ENCODE data around the gene KIT.

The KIT gene

DNA sequence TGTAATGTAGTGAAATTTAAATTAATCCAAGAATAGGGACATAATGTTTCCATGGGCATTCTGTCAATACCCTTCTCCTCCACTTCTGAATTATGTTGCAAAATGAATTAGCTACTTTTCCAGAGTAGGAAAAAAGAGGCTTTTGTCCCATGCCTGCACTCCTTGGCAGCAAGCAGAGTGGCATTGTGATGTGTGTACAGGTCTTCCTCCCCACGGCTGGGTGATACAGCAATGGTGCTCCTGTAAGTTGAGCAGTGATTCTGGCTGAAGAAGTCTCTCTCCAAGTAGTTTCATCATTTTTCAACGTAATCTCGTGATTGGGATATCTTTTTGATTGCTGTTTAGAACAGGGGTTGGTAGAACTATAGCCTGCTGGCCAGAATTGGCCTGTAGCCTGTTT lies 59.9 kb downstream of the KIT start:
- DNase-seq (ENCODE audit: low read depth in 1 of 2, low spot score in 1 of 2) = no peak
- in situ Hi-C loops (cut with HindIII; ENCODE audit: low pct_unique_long_range_greater_than_20kb, low sequenced_read_pairs) = no loop called here
- no peak for TF ChIP-seq JUND (IDR thresholded peaks at IDR 0.05; ENCODE audit: low read depth)

DNA sequence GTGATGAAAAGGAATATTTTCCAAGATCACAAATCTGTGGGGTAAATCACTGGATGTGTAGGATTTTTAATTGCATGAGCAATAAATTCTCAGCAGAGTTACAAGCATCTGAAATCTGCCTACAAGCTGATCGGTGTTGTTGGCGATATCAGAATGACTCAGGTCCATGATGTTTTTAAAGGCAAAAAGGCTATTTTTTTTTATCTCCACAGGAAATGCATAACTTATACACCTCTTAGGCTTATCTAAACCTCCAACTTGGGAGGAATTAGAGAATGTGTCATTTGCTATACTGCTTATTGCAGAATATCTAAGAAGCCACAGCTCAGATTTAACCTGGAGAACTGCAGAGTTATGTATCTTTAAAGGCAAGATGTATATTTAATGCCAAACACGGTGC lies 61.6 kb downstream of the KIT start:
- in situ Hi-C loops (cut with HindIII; ENCODE audit: low pct_unique_long_range_greater_than_20kb, low sequenced_read_pairs) = no loop called here
- TF ChIP-seq JUND (IDR thresholded peaks at IDR 0.05; ENCODE audit: low read depth) = no peak
- DNase-seq (ENCODE audit: low read depth in 1 of 2, low spot score in 1 of 2) = no peak

DNA sequence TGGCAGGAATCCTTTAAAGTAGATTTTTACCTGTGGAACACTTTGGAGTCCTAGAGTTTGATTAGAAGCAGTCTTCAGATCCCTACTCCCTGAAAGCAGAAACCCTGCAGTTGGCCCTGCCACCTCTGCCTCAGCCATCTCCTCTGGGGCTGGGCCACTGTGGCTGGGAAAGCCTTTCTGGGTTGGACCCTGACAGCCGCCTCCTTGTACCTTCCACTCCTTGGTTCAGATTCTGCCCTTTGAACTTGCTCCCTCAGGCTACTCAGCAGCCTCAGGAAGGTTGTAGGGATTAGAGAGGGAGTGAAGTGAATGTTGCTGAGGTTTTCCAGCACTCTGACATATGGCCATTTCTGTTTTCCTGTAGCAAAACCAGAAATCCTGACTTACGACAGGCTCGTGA lies 65.5 kb downstream of the KIT start:
- DNase-seq (ENCODE audit: low read depth in 1 of 2, low spot score in 1 of 2) = no peak
- in situ Hi-C loops (cut with HindIII; ENCODE audit: low pct_unique_long_range_greater_than_20kb, low sequenced_read_pairs) = no loop called here
- no peak for TF ChIP-seq JUND (IDR thresholded peaks at IDR 0.05; ENCODE audit: low read depth)

DNA sequence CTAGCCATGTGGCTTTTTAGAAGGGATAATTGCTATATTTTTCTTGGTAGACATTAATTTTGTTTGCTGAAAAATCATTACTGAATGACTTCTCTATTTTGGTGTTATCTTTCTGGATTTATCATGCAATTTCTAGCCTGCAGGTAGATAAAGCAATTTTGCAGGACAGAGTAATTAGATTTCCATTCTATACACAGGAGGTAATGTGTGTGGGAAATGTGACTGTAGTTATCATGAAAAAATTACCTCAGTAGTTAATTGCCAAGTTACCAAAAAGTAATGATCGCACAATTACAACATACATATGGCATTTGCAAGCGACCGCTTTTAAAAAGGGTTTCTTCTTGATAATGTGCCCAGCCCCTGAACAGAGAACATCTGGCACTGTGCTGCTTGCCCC lies 66.1 kb downstream of the KIT start:
- no peak for DNase-seq (ENCODE audit: low read depth in 1 of 2, low spot score in 1 of 2)
- no peak for TF ChIP-seq JUND (IDR thresholded peaks at IDR 0.05; ENCODE audit: low read depth)
- in situ Hi-C loops (cut with HindIII; ENCODE audit: low pct_unique_long_range_greater_than_20kb, low sequenced_read_pairs) = no loop called here

DNA sequence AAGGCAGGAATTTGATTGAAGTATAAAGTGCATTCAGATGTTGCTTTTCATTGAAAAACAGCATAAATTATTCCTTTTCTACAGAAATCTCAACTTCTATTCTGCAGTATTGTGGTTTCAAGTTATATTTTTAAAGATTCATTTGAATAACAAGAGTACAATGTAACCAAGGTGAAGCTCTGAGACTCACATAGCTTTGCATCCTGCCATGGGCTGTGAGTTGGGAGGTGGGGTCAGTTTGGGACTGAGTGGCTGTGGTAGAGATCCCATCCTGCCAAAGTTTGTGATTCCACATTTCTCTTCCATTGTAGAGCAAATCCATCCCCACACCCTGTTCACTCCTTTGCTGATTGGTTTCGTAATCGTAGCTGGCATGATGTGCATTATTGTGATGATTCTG lies 69.2 kb downstream of the KIT start:
- no peak for TF ChIP-seq JUND (IDR thresholded peaks at IDR 0.05; ENCODE audit: low read depth)
- no peak for DNase-seq (ENCODE audit: low read depth in 1 of 2, low spot score in 1 of 2)
- in situ Hi-C loops (cut with HindIII; ENCODE audit: low pct_unique_long_range_greater_than_20kb, low sequenced_read_pairs) = no loop called here

DNA sequence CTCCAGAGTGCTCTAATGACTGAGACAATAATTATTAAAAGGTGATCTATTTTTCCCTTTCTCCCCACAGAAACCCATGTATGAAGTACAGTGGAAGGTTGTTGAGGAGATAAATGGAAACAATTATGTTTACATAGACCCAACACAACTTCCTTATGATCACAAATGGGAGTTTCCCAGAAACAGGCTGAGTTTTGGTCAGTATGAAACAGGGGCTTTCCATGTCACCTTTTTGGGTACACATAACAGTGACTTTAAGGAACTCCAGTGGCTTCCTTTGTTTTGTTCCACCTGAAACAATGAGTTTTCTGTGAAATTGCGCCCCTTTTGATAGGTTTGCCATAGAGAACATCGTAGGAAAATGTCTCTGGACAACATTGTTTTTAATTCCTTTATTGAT lies 69.6 kb downstream of the KIT start:
- TF ChIP-seq JUND (IDR thresholded peaks at IDR 0.05; ENCODE audit: low read depth) = no peak
- no peak for DNase-seq (ENCODE audit: low read depth in 1 of 2, low spot score in 1 of 2)
- in situ Hi-C loops (cut with HindIII; ENCODE audit: low pct_unique_long_range_greater_than_20kb, low sequenced_read_pairs) = no loop called here

DNA sequence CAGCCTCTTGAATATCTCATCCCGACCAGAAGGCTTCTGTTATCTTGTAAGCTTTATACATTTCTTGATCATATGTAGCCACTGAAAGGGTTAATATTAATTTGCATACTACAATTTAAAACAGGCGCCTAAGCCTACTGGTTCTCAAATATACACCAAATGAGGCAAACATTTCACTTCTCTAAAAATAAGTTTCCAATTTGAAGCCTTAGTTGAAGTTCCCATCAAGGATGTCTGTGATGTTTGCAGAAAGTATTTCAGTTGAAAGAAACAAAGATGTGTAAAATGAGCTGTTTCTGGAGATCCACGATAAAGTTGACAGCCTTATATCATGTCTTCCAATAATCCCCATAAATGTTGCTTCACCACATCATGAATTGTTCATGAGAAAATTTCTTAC lies 70.6 kb downstream of the KIT start:
- no peak for DNase-seq (ENCODE audit: low read depth in 1 of 2, low spot score in 1 of 2)
- in situ Hi-C loops (cut with HindIII; ENCODE audit: low pct_unique_long_range_greater_than_20kb, low sequenced_read_pairs) = no loop called here
- no peak for TF ChIP-seq JUND (IDR thresholded peaks at IDR 0.05; ENCODE audit: low read depth)

DNA sequence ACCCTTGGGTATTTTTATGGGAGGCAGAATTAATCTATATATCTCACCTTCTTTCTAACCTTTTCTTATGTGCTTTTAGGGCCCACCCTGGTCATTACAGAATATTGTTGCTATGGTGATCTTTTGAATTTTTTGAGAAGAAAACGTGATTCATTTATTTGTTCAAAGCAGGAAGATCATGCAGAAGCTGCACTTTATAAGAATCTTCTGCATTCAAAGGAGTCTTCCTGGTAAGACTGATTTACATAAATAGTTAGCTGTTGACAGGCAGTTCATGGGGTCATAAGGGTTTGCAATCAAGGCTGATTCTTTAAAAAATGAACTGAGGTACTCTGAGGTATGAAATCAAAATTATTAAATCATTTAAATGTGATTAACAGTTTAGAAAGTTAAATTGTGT lies 71.5 kb downstream of the KIT start:
- no peak for DNase-seq (ENCODE audit: low read depth in 1 of 2, low spot score in 1 of 2)
- no peak for TF ChIP-seq JUND (IDR thresholded peaks at IDR 0.05; ENCODE audit: low read depth)
- in situ Hi-C loops (cut with HindIII; ENCODE audit: low pct_unique_long_range_greater_than_20kb, low sequenced_read_pairs) = no loop called here

DNA sequence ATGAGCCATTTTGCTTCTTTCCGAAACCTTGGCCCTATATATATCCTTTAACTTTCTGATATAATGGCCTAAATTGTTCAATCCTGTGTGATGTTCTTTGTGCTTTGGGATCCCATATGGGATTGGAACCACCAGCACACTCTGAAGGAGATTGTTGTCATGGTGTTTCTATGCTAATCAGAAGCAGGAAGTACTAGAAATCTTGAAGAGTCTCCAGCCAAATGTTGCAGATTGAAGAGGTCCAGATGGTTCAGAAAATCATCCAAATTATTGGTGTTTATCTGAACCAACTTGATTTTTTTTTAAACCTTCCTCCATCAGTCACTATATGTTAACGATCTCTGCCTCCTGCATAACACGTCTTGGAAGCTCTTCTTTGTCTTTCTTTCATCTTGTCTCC lies 72.8 kb downstream of the KIT start:
- no peak for DNase-seq (ENCODE audit: low read depth in 1 of 2, low spot score in 1 of 2)
- in situ Hi-C loops (cut with HindIII; ENCODE audit: low pct_unique_long_range_greater_than_20kb, low sequenced_read_pairs) = no loop called here
- TF ChIP-seq JUND (IDR thresholded peaks at IDR 0.05; ENCODE audit: low read depth) = no peak

DNA sequence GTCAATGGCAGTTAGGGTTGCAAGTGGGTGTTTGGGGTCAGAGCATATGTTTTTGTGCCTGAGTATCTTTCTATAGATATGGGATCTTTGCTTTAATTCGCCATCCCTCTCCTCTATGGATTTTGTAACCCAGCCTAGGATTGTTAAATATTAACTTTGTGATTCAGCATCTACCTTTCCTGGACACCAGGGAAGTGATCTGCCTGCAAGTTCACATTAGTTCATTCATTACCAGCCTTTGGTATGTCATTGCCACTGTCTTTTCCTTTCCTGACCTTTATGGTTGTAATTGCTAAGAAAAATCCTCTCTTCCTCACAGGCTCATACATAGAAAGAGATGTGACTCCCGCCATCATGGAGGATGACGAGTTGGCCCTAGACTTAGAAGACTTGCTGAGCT lies 73.8 kb downstream of the KIT start:
- no peak for TF ChIP-seq JUND (IDR thresholded peaks at IDR 0.05; ENCODE audit: low read depth)
- in situ Hi-C loops (cut with HindIII; ENCODE audit: low pct_unique_long_range_greater_than_20kb, low sequenced_read_pairs) = no loop called here
- no peak for DNase-seq (ENCODE audit: low read depth in 1 of 2, low spot score in 1 of 2)

DNA sequence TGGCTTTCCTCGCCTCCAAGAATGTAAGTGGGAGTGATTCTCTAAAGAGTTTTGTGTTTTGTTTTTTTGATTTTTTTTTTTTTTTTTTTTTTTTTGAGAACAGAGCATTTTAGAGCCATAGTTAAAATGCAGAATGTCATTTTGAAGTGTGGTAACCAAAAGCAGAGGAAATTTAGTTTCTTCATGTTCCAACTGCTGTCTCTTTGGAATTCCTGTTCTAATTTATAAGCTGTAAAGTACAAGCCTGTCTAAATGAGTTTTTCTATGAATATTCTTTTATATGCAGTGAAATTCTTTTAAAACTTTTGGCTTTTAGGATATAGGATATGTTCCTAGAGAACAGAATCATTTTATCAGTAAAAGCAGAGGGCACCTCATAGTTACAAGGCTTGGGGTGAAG lies 74.2 kb downstream of the KIT start:
- no peak for DNase-seq (ENCODE audit: low read depth in 1 of 2, low spot score in 1 of 2)
- TF ChIP-seq JUND (IDR thresholded peaks at IDR 0.05; ENCODE audit: low read depth) = no peak
- in situ Hi-C loops (cut with HindIII; ENCODE audit: low pct_unique_long_range_greater_than_20kb, low sequenced_read_pairs) = no loop called here

DNA sequence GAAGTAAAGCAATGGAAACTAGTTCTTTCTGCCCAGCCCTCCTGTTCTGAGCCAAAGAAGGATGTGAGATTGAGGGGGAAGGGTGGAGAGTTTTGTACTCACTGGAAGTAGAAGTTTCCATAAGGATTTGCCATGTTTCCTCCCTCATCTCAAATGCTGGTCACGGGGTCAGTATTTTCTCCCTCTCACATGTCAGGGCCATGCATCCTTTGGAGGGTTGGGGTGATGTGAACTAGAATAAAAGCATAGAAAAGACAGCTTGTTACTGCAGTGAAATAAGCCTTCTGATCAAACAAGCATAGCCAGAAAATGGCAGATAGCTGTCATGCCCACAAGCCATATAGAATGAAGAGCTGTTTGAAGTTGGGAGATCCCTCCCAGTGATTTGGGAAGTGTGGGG lies 79.7 kb downstream of the KIT start:
- DNase-seq (ENCODE audit: low read depth in 1 of 2, low spot score in 1 of 2) = no peak
- no peak for TF ChIP-seq JUND (IDR thresholded peaks at IDR 0.05; ENCODE audit: low read depth)
- in situ Hi-C loops (cut with HindIII; ENCODE audit: low pct_unique_long_range_greater_than_20kb, low sequenced_read_pairs) = no loop called here

DNA sequence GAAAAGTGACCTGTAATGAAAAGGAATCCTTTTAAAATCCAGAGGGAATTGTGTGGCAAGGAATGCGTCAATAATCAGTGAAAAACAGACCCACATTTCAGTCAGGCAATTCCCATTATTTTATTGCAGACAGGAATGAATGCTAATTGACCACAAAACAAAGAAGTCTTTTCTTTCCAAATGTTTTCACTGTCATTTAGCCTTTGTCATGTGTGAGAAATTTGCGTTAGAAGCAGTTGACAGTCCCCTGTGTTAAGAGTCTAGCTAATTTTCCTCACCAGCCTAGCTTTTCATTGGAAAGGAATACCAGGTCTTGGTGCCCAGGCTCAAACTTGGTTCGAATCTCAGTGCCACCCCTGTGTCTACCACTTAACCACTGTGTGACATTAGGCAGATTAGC lies 83.4 kb downstream of the KIT start:
- no peak for DNase-seq (ENCODE audit: low read depth in 1 of 2, low spot score in 1 of 2)
- in situ Hi-C loops (cut with HindIII; ENCODE audit: low pct_unique_long_range_greater_than_20kb, low sequenced_read_pairs) = no loop called here
- TF ChIP-seq JUND (IDR thresholded peaks at IDR 0.05; ENCODE audit: low read depth) = no peak

DNA sequence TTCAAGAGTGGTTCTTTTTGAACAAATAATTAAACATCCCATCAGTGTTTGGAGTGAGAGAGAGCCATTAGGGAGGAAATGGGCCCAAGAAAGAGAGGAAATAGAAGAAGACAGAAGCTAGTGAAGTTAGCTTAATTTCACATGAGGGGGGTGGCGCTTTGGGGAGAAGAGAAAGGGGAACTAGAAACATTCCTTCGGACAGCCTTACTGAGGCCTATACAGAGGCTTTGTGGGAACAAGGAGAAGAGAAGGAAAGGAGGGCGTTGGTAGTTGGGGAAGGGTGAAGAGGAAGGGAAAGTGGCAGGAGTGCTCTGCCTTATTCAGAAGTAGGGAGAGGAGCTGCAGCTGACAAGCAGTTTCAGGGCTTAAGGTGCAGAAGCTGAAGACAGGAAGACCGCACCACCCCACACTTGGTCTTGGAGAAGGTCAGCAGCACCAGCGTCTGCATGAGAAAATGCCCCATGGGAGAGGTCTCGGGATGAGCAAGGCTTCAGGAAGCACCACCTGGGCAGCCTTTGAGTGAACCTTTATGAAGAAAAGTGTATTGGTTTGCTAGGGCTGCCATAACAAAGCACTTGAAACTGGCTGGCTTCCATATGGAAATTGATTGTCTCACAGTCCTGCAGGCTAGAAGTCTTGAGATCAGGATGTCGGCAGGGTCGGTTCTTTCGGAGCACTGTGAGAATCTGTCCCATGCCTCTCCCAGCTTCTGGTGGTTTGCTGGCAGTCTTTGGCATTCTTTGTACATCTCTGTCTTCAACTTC lies 85.1 kb downstream of the KIT start:
- no peak for TF ChIP-seq JUND (IDR thresholded peaks at IDR 0.05; ENCODE audit: low read depth)
- DNase-seq (ENCODE audit: low read depth in 1 of 2, low spot score in 1 of 2) = no peak
- in situ Hi-C loops (cut with HindIII; ENCODE audit: low pct_unique_long_range_greater_than_20kb, low sequenced_read_pairs) = no loop called here

Data from T47D (cell line).